ENCODE data around the gene PEX11A.
A peak's percentile ranks its signal among the peaks of the same experiment; 100 is the strongest.
"Not testable (repeated sequence)": the region's sequence is repeated elsewhere in the genome, so short reads cannot be mapped to it uniquely, and the experiment has no call there.

PEX11A gene, protein sequence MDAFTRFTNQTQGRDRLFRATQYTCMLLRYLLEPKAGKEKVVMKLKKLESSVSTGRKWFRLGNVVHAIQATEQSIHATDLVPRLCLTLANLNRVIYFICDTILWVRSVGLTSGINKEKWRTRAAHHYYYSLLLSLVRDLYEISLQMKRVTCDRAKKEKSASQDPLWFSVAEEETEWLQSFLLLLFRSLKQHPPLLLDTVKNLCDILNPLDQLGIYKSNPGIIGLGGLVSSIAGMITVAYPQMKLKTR

DNA sequence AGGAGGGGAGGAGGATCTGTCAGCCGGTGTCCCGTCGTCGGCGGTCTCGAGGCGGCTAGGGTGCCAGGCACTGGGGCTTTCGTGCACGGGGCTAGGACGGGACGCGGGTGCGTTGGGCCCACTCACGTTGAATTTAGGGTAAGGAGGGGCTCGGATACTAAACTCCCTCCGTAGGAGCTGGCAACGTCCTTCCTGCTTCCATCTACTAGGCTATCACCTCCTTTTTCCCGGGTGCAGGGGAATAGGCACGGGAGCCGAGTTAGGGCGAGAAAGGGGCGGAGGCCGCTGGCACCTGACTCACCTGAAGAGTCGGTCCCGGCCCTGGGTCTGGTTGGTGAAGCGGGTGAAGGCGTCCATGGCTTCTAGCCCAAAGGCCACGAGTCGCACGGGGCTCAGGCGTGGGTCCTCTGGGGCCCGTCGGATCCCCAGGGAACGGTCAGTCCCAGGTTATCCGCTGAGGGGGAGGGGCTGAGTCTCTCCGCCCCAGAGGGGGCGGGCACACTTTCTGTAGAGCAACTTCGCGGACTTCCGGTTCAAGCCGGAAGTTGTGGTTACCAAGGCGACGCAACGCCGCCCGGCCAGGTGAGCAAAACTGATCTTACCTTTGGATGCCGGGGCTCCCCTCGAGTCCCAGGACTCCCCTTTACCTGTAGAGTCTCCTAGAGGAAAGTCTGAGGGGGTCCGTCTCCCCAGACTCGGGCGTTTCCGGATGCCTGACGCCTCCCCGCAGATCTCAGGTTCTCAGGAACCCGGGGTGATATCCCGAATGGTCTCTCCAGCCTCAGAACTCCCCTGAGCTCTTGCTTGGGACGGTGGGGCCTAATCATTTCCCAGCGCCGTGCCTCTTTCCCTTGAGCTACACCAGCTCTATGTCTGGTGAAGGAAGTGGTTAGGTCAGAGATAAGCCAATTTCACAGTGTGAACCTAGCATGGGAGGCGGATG lies at the start of gene PEX11A, which contains the start of gene WDR93:
Gene PEX11A (minus strand): TSS at position 479 of the 943 bp plus-strand sequence. CDS start 122 bp downstream, at position 357.
Gene WDR93 (plus strand): TSS at position 536 of the 943 bp plus-strand sequence. CDS start 10,936 bp downstream, outside the sequence.
- H3K4me3 ChIP-seq (ENCODE audit: low read depth, low read length), result peak within 1 kb of the TSS; percentile 93
- DNase-seq (ENCODE audit: low read depth), result no peak

DNA sequence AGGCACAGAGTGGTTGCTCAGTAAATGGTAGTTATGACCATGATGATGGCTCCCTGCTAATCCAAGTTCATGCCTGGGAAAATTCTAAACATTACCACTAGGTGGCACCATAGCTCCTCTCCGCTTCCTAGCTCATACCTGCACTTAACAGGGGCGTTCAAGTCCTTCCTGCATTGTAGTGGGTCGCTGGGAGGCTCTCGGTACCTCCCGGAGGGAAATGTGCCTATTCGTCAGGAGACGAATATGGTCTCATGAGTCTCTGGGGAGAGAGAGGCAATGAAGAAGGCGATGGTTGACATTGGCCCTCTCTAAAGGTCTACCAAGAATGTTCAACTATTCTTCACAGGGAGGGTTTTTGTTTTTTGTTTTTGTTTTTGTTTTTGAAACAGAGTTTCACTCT lies 49.6 kb upstream of the PEX11A start:
- no peak for DNase-seq (ENCODE audit: low read depth)

DNA sequence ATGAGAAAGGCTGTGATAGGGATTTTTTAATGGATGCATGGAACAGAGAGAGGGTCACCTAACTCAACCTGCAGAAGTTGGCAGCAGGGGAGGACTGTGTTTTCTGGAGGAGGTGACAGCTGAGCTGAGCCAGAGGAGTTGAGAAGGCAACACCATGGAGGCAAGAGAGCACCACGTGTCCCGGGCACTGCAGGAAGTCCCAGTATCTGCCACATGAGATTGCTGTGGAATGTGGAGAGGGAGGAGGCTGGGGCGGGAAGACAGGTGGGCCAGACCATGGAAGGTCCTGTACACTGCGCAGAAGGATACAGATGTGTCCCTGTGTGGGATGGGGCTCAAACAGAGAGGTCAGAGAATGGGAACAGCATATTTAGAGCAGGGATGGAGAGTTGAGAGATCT lies 45.2 kb upstream of the PEX11A start:
- DNase-seq (ENCODE audit: low read depth), result no peak
- no peak overlapping the region for H3K4me3 ChIP-seq (ENCODE audit: low read depth, low read length)

More for the DNA sequence above, 49.6 kb upstream of the PEX11A start:
- no peak overlapping the region for H3K4me3 ChIP-seq (ENCODE audit: low read depth, low read length)

DNA sequence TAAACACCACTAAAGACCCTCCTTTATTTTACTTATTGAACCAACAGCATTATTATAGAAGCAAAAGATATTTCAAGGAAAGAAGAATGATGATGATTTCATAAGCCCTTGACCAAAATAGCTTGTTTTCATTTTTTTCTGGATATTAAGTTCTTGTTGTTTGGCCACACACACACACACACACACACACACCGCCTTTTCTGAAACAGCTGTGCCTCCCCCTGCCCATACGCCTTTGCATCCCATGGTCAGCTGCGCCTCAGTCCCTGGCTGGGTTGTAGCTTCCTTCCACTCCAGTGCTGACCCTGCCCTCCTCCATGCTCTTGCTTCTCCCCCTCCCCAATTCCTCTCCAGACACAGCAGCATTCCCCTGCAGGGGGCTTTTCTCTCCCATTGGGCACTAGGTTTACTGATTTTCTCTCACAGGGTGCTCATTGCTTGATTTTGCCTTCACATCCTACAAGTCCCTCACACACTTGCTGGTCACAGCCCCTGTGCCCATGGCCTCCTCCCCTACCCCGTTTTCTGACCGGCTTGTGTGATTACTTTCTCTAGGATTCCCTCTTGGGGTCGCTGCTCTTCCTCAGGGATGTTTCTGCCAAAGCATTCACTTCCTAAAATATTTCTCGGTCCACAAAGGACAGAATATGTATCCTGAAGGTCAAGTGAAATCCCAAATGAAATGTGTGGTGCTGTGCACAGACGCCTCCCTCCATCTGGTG lies 42.1 kb upstream of the PEX11A start:
- H3K4me3 ChIP-seq (ENCODE audit: low read depth, low read length), result no peak overlapping the region
- no peak for DNase-seq (ENCODE audit: low read depth)

DNA sequence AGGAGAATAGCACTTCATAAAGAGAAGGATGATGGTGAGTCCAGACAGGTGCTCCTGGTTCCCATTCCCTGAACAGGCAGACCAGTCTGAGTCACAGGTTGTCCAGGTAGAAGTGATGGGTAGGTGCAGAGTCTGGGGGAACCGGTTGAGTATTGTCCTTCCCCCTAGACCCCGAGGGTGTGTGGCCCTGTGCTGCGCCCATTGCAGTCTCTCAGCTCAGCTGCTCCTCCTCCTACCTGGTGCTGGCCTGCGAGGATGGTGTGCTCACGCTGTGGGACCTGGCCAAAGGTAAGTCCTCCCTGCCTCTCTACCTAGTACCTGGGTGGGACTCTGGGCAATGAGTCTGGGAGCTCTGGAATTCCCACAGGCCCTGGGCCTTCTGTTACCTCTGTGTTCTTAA lies 40.7 kb upstream of the PEX11A start:
- no peak overlapping the region for H3K4me3 ChIP-seq (ENCODE audit: low read depth, low read length)
- DNase-seq (ENCODE audit: low read depth), result no peak

DNA sequence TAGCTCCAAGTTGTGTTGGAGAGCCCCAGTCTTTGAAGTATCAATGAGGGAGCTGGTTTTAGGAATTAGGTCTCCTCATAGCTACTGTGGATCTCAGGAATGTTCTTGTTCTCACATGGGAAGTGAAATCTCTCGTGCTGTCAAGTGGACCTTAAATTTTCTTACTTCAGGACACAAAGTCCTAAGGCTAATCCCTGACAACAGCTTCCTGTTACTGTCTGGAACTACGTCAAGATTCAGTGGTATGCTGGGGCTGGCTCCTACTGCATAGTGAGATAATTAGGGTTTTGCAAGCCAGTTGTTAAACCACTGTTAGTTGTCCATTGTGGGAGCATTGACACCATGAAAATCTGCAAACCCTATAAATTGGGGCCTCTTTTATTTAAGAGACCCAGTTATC lies 37.7 kb upstream of the PEX11A start:
- peak; percentile 76 for DNase-seq (ENCODE audit: low read depth)
- H3K4me3 ChIP-seq (ENCODE audit: low read depth, low read length), result no peak overlapping the region

DNA sequence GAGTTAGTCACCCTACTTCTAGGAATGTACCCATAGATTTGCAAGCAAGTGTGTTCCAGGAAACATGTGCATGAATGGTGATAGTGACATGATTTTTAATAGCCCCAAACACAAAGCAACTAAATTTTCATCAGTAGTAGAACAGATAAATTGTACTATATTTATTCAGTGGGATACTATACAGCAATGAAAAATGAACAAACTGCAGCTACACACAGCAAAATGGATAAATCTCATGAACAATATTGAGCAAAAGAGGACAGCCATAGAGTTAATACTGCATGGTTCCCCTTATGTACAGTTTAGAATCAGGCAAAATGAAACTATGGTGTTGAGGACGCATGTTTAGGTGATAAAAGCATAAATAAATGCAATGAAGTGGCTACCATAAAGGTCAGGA lies 34.5 kb upstream of the PEX11A start:
- H3K4me3 ChIP-seq (ENCODE audit: low read depth, low read length), result no peak overlapping the region
- DNase-seq (ENCODE audit: low read depth), result no peak

DNA sequence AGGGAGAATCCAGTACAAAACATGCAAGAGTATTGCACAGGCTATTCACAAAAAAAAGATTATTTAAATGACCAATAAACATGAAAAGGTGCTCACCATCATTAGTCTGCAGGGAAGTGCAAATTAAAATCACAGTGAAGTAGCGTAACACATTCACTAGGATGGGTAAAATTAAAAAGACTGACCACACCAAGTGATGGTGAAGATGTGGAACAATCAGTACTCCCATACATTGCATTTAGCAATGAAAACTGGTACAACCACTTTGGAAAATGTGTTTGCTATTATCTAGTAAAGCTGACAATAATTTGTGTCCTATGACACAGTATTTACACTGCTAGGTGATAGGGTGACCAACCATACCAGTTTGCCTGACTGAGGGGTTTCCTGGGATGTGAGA lies 34.1 kb upstream of the PEX11A start:
- no peak for DNase-seq (ENCODE audit: low read depth)
- no peak overlapping the region for H3K4me3 ChIP-seq (ENCODE audit: low read depth, low read length)

DNA sequence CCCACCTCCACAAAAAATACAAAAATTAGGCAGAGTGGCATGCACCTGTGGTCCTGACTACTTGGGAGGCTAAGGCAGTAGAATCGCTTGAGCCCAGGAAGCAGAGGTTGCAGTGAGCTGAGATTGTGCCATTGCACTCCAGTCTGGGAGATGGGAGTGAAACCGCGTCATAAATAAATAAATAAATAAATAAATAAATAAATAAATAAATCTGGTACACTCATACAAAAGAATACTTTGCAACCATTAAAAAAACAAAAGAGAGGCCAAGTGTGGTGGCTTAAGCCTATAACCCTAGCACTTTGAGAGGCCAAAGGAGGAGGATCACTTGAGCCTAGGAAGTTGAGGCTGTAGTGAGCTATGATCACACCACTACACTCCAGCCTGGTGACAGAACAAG lies 32.5 kb upstream of the PEX11A start:
- H3K4me3 ChIP-seq (ENCODE audit: low read depth, low read length), result no peak overlapping the region
- no peak for DNase-seq (ENCODE audit: low read depth)

DNA sequence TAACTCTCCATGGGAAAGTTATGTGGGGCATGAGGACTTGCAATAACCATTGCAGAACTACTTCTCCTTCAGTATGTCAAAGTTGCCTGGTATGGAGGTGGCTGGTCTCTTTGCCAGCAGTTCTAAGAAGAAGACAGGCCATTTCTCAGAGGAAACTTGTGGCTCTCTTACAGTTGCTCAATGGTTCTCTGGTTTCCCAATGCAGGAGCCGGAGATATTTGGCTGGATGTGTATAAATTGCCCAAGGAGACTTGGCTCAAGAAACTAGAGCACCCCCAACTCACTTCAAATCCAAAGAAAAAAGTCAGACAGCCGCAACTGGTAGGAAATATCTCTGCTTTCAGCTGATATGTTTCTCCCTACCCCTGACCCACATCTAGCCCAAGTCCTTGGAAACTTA lies 24.2 kb upstream of the PEX11A start:
- no peak for DNase-seq (ENCODE audit: low read depth)
- H3K4me3 ChIP-seq (ENCODE audit: low read depth, low read length), result no peak overlapping the region

DNA sequence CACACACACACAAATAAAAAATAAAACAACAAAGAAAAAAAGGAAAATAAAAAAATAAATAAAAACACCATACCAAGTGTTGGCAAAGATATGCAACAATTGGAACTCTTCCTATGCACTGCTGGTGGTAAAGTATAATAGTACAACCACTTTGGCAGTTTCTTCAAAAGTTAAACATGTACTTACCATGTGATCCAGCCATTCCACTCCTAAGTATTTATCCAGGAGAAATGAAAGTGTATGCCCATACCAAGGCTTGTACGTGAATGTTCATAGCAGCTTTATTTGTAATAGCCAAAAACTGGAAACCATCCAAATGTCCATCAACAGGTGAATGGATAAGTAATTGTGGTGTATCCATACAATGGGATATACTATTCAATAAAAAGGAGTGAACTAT lies 17.0 kb upstream of the PEX11A start:
- H3K4me3 ChIP-seq (ENCODE audit: low read depth, low read length), result no peak overlapping the region
- DNase-seq (ENCODE audit: low read depth), result no peak

DNA sequence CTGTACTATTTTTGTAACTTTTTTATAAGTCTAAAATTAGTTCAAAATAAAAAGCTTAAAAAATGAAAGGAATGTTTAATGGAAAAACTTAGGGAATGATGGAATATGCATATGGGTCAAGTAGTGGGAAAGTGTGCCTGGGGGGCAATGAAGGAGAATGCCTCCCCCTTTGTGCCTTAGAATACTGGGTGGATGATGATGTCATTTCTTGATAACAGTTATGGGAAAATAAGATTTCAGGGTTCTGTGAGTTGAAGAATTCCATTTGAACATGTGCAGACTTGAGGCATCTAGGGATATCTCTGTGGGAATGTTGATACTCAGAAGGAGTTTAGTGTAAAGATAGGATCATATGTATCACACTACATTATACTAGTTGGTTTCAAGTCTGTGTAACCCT lies 13.9 kb upstream of the PEX11A start:
- no peak overlapping the region for H3K4me3 ChIP-seq (ENCODE audit: low read depth, low read length)
- no peak for DNase-seq (ENCODE audit: low read depth)

DNA sequence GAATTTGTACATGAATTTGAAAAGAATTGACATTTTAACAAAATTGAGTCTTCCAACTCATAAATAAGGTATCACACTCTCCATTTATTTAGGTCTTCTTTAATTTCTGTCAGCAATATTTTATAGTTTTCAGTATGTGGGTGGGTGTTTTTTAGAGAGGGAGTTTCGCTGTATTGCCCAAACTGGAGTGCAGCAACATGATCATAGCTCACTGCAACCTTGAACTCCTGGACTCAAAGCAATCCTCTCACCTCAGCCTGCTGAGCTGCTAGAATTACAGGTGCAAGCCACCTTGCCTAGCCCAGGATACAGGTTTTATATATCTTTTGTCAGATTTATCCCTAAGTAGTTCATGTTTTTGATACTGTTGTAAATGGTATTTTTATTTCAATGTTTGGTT lies 4.6 kb upstream of the PEX11A start:
- DNase-seq (ENCODE audit: low read depth), result no peak
- no peak overlapping the region for H3K4me3 ChIP-seq (ENCODE audit: low read depth, low read length)

DNA sequence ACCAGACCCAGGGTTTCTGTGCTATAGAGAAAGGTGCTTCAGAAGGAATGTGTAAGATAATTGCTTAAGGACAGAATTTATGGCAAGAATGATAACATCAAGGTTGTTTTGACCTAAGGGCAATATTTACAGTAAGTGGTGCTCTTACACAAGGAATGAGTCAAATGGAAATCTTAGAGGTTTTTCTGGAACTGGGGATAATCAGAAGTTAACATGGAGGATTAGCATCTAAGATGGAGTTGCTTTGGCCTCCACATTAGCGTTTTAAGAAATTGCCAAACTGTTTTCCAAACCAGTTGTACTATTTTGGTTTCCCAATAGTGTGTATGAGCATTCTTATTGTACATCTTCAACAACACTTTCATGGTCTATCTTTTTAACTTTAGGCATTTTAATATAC lies 3.1 kb upstream of the PEX11A start:
- no peak overlapping the region for H3K4me3 ChIP-seq (ENCODE audit: low read depth, low read length)
- no peak for DNase-seq (ENCODE audit: low read depth)

DNA sequence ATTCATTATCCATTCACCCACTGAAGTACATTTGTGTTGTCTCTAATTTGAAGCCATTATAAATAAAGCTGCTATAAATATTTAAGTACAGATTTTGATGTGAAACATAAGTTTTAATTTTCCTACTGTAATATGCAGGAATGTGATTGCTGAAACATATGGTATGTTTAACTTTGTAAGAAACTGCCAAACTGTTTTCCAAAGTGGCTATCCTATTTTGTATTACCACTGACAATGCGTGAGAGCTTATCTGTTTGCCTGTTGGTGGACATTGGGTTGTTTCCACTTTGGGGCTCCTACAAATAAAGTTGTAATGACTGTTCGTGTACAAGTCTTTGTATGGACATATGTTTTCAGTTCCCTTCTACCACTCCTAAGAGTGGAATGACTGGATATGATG lies 2.5 kb upstream of the PEX11A start:
- H3K4me3 ChIP-seq (ENCODE audit: low read depth, low read length), result no peak overlapping the region
- DNase-seq (ENCODE audit: low read depth), result no peak

DNA sequence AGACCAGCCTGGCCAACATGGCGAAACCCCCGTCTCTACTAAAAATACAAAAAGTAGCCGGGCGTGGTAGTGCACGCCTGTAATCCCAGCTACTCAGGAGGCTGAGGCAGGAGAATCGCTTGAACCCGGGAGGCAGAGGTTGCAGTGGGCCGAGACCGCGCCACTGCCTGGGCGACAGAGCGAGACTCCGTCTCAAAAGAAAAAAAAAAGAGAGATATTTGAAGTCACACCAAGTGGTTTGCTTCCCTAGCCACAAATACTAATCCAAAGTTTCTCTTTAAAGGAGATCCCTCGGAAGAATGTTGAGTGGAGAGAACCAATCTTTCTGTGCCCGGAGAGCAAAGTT lies 651 bp downstream of the PEX11A start:
- peak overlapping the region; percentile 93 for H3K4me3 ChIP-seq (ENCODE audit: low read depth, low read length)
- DNase-seq (ENCODE audit: low read depth), result not testable (repeated sequence)

DNA sequence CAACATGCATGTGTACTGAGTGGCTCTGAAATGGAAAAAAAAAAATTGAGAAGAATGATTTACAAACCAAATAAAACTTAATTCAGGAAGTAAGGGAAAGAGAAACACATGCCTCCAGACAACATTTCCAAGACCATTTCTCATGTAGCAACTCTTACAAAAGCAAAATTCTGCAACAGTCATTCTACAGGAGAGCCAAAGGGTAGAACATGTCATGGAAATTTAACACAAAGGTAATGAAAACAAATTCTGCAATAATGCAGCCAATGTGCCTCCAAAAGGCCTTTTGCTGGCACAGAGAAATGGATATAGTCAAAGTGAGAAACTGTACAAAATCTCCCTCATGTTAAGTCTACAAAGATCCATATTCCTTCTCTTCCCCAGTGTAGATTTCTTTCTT lies 4.0 kb downstream of the PEX11A start:
- no peak for DNase-seq (ENCODE audit: low read depth)
- no peak overlapping the region for H3K4me3 ChIP-seq (ENCODE audit: low read depth, low read length)

DNA sequence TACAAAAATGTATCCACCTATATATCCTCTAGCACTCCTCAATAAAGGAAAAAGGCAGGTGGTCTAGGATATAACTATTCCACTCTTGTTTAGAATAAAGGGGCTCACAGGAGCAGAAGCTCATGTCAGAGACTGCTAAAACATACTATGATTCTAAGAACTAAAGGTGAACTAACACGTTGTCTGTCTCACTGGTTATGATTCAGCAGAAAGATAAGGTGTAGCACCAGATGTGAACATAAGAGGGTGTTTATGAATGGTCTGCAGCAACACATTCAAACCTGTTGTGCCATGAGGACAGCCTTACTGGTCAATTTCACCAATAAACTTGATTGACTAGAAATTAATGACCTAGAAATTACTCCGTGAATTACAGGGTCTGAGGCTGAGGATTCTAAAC lies 4.6 kb downstream of the PEX11A start:
- H3K4me3 ChIP-seq (ENCODE audit: low read depth, low read length), result no peak overlapping the region
- no peak for DNase-seq (ENCODE audit: low read depth)

DNA sequence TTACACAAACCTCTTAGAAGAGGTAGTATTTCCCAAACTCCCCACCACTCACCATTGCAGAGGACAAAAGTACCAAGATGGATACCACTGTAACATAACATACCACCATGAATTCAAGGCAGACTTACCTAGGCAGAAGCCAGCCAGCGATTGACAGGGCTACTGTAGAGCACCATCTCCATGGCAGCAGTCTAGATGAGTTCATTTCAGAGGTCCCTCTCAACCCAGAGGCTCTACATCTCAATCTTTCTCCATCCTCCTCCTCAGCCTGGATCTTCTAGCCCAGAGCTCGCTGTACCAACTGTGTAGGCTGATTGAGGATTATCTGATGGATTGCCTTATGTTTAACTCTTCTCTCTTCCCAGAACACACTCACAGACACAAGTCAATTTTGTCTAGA lies 9.4 kb downstream of the PEX11A start:
- DNase-seq (ENCODE audit: low read depth), result no peak
- H3K4me3 ChIP-seq (ENCODE audit: low read depth, low read length), result no peak overlapping the region

DNA sequence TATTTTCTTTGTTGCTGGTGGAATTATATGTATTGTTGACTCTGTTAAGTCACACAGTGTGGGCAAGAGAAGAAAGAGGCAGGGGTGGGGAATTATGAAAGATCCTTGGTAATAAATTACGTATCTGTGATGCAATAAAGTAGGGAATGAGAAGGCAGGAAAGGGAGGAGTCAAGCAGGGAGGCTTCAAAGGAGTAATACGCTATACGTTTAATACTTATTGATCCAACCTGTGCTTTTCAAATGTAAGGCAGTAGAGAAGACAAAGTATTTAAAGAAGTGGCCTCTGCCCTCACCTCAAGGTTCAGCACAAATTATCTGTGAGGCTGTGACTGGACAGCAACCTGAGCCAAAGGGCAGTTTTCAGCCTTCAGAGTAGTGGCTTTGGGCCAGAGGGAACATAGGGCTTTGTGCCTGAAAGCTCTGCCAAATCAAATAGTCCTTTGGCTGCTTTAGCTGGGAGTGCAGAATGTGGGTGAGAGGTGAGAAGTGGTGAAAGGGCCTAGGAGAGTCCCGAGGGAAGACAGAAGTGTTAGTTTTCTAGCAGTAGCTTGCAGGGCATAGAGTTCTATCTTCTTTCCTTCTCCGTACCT lies 10.2 kb downstream of the PEX11A start:
- DNase-seq (ENCODE audit: low read depth), result peak; percentile 87

More for the DNA sequence above, 10.2 kb downstream of the PEX11A start:
- H3K4me3 ChIP-seq (ENCODE audit: low read depth, low read length), result no peak overlapping the region
